C4-2B (cell line): ENCODE results near the gene SGPP2.

Experiments used
- CTCF ChIP-seq: fragments of 450-650 bp; conservative IDR thresholded peaks from 2 replicates; pipeline ENCODE4 v1.5.1; 2017; ENCODE audit warnings: mild to moderate bottlenecking
- ZFX ChIP-seq: fragments of 450-650 bp; IDR thresholded peaks from 2 replicates; pipeline ENCODE4 v1.6.1; 2017

- TF ChIP-seq CTCF (no peak), ZFX (no peak)
Measured at GRCh38 chr2:222424729-222425671, 657 bp downstream of the SGPP2 start.
